ENCODE results near the gene MICU1. TPM values are rescaled to one million over a fixed set of nuclear protein-coding genes. Genes with fewer than 3 reads are reported as not detected.

Gene MICU1
- polyA plus RNA-seq, 2 donors = 15.0 to 18.1 TPM

DNA sequence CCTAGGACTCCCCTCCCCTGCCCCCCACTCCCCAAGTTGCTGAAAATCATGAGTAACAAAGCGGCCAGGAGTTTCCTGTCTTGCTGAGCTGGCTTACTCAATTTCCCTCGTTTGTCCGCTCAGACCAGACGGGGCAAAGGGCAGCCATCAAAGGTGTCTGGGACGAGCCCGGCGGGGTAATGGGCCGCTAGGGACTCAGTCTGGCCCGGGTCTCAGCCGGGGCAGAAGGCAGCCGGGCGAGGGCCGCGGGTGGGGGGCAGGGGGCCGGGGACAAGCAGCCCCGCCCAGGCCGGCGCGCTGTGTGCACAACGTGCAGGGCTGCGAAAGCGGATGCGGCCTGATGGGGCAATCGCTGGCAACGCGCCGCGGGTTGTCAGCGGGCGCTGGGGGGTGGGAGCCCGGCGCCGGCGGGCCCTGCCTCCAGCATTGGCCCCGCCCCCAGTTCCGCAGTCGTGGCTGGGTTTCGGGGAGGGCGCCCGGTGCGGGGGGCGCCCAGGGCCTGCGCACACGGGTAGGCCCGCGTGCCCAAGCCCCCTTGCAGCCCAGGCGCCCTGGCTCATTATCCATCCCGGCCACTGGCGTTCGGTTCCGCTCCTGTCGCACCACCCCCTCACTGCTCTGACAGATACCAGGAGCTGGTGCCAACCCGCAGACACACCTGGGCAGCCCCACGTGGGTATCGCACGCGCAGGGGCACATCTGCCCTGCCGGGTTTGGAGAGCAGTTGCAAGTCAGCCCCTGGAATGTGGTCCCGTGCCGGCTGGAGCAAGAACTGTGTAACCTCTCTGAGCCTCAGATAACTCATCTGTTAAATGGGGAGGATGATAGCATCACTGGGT lies 306.2 kb downstream of the MICU1 start:
- Histone ChIP-seq H3K4me1 (ENCODE audit: control insufficient read depth in 2 of 2, insufficient read depth in 2 of 2, low read length in 1 of 2) (peaks cover 20 to 44% of the 10 kb centered on the region in 2 donors), H3K27ac (ENCODE audit: low read depth in 2 of 2, low read length in 1 of 2) (peak overlapping the region; percentile 94 to 97), H3K27me3 (ENCODE audit: control insufficient read depth in 1 of 2, insufficient read depth in 2 of 2, low read length in 2 of 2) (no peaks in the 10 kb centered on the region), H3K36me3 (ENCODE audit: control insufficient read depth in 2 of 2, insufficient read depth in 2 of 2, low read length in 1 of 2) (no peaks in the 10 kb centered on the region), H3K9me3 (ENCODE audit: control insufficient read depth in 2 of 2, insufficient read depth in 1 of 2, low read depth in 1 of 2, low read length in 1 of 2) (no peaks in the 10 kb centered on the region), H3K4me3 (ENCODE audit: low read depth in 1 of 2, low read length in 2 of 2) (peak overlapping the region; percentile 35 to 46)
- WGBS, 2 donors = 1 to 2% methylated on average over 35 to 60 of the region's 60 CpGs

DNA sequence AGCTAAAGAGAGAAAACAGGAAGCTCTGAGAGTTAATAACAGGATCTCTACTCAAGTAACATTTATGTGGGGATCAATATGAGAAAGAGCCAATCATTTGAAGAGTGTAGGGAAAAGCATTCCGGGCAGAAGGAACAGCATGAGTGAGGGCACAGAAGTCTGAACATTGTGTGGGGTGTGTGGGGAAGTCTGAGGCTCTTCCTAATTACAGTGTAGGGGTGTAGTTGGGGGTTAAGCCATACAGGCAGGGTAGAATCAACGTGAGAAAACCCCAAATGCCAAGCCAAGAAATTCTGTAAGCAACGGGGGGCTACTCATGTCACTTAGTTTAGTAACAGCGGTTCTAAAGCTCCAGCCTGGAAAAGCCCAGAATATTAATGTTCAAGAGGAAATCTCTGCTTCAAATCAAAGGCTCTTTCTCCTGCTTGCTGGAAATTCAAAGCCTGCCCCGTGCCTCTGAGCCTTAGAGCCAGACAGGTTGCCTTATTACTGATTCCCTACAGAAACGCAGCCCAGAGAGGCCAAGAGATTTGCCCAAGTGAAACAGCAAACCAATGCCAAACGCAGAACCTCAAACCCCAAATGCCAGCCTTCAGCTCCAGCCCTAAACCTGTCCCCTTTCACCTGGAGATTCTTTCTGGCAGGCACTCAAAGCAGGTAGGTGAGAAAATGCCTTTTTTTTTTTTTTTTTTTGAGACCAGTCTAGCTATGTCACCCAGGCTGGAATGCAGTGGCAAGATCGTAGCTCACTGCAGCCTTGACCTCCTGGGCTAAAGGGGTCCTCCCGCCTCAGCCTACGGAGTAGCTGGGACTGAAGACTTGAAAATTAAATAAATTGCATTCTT lies 307.2 kb downstream of the MICU1 start:
- H3K27me3 ChIP-seq (ENCODE audit: control insufficient read depth in 1 of 2, insufficient read depth in 2 of 2, low read length in 2 of 2) = no peaks in the 10 kb centered on the region
- H3K36me3 ChIP-seq (ENCODE audit: control insufficient read depth in 2 of 2, insufficient read depth in 2 of 2, low read length in 1 of 2) = no peaks in the 10 kb centered on the region
- peaks cover 18 to 43% of the 10 kb centered on the region in 2 donors for H3K4me1 ChIP-seq (ENCODE audit: control insufficient read depth in 2 of 2, insufficient read depth in 2 of 2, low read length in 1 of 2)
- WGBS, 2 donors = 60 to 67% methylated on average over 10 of the region's 10 CpGs
- no peaks in the 10 kb centered on the region for H3K9me3 ChIP-seq (ENCODE audit: control insufficient read depth in 2 of 2, insufficient read depth in 1 of 2, low read depth in 1 of 2, low read length in 1 of 2)
- peak overlapping the region; percentile 94 to 97 for H3K27ac ChIP-seq (ENCODE audit: low read depth in 2 of 2, low read length in 1 of 2)
- H3K4me3 ChIP-seq (ENCODE audit: low read depth in 1 of 2, low read length in 2 of 2) = peak overlapping the region in 1 of 2 donors; percentile 35

Other genes with a start within 250 kb of the MICU1 start
- 10 to 100 TPM; 17.8 to 36.0 TPM for gene MCU, start 66.1 kb upstream of the MICU1 start, polyA plus RNA-seq

Measured in esophagus (tissue), 2 donors.